ENCODE results near the gene DNMBP. TPM values are rescaled to one million over a fixed set of nuclear protein-coding genes. Genes with fewer than 3 reads are reported as not detected.
A peak's percentile ranks its signal among the peaks of the same experiment; 100 is the strongest.
"Not testable (repeated sequence)": the region's sequence is repeated elsewhere in the genome, so short reads cannot be mapped to it uniquely, and the experiment has no call there.

Gene DNMBP
- total RNA-seq, 1 donor from 2014 or later = 34.0 TPM

DNA sequence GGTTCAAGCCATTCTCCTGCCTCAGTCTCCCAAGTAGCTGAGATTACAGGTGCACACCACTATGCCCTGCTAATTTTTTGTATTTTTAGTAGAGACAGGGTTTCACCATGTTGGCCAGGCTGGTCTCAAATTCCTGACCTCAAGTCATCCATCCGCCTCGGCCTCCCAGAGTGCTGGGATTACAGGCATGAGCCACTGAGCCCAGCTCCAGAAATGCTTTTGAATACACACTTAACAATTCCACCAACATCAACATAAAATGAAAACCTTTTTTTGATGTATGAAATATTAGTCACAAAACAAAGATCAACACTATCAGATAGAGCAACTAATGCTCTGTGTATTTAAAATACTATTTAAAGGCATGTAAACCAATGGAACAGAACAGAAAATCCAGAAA is 63.7 kb downstream of the DNMBP start:
- not testable (repeated sequence) for DNase-seq (ENCODE audit: low read depth, low spot score)

DNA sequence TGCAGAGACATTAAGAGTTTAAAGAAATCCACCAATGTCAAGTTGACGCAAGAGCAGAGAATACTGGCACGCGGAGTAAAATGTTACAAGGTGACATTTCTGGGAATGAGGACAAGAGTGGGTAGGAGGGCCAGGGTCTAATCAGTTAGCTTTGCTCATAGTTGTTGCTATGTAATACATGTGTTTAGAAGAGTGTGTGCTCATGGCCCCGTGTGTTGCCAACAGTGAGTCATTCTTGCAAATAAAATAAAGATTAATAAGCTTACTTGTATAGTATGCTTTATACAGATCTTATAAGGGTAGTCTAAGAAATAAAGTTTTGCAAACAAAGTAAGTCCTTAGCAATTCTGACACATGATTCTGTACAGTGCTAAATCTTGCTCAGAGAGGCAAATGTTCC is 64.5 kb downstream of the DNMBP start:
- peak; percentile 78 for DNase-seq (ENCODE audit: low read depth, low spot score)

DNA sequence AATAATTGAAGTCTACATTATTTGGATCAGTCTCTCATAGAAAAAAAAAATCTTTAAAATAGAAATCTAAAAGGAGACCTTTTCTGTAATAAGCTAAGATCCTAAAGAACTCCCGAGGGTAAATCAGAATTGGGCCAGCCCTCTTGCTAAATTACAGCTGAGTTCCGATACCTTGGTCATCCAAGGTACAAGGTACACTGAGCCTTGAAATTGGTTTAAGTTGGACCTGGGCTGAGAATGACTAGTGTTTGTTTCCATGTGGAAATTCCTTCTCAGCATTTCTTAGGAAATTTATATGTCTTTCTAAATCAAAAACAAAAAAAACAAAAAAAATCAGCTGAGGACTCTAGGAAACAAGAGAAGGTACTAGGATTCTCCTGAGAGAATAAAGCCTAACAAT is 64.9 kb downstream of the DNMBP start:
- DNase-seq (ENCODE audit: low read depth, low spot score) = no peak

DNA sequence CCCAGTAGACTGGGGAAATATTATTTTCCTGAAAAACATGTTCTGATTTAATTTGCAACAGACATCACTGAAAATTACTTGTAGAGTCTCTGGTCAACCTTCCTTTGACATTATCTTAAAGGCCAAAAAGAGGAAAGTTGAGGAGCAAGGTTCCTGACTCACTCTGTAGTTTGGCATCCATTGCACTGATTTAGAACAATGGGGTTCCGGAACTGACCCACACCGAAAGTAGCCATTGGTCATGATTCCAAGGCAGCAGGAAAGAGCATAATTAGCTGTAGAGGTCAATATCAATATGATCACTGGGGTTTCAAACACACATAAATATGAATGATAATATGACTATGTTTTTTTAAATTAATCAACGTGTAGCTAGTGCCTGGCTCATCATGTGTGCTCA is 65.8 kb downstream of the DNMBP start:
- DNase-seq (ENCODE audit: low read depth, low spot score) = no peak

DNA sequence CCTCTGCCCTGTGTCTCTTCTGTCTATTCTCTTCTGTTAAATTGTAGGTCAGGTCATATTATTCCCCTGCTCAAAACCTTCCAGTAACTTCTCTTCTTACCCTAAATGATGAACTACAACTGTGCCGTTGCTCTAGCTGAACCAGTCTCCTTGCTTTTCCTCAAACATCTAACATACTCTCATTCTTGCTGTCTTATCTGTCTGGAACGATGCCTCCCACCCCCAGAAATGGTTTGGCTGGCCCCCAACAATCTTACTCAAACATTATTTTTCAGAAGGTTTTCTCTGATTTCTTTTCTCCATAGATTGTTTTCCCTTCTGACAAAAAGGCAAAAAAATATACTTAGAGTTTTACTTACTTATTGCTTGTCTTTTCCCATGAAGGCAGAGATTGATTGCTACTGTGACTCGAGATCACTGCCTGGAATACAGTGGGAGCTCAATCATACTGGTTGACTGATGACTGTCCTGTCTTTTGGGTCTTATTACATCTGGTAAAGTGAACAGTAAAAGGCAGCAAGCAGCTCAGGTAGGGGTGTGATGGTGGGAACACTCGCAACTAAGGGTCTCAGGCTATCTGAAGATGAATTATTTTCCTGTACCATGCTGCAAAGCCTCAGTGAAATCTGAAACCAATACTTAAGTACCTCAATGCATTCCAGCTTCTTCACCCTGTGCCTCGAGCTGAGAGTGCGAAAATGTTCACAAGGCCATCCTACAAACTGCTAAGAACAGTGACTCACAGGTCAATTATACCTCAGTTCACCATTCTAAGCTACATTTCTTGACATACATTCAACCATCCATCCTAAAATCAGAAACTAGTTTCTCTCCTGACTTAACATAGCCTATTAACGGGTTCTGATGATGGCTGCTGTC is 67.6 kb downstream of the DNMBP start:
- DNase-seq (ENCODE audit: low read depth, low spot score) = no peak

DNA sequence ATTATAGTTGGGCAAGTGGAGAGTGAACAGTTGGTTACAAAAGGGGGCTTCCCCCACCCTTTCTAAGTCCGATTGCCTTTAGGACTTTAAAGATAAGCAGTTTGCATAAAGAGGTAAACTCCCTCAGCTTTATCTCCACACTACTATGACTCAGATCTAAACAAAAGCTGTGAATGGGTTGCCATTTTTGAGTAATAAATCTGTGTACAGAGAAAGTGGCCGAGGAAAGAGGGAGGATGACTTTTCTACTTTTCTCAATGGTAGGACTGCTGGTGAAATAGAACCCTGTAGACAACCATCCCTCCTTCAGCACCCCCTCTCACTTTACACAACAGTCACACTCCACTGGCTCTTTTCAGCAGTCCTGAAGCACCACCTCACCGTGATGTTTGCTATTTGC is 71.2 kb downstream of the DNMBP start:
- DNase-seq (ENCODE audit: low read depth, low spot score) = no peak

DNA sequence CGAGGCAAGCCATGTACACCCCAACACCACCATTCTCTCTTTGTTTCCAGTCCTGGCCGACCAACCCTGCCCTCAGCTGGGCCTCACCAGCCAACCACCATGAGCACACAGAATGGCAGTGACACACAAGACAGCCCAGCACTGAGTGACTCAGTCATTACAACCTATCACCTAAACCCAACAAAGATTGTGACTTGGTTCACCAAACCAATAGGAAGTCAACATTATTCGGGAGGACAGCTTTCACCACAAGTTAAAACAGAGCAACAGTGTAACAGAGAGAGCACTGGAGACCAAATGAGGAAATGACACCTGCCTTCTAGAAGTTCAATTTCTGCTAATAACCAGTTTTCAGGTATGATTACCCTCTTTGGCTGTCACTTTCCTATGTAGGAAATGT is 72.1 kb downstream of the DNMBP start:
- no peak for DNase-seq (ENCODE audit: low read depth, low spot score)

DNA sequence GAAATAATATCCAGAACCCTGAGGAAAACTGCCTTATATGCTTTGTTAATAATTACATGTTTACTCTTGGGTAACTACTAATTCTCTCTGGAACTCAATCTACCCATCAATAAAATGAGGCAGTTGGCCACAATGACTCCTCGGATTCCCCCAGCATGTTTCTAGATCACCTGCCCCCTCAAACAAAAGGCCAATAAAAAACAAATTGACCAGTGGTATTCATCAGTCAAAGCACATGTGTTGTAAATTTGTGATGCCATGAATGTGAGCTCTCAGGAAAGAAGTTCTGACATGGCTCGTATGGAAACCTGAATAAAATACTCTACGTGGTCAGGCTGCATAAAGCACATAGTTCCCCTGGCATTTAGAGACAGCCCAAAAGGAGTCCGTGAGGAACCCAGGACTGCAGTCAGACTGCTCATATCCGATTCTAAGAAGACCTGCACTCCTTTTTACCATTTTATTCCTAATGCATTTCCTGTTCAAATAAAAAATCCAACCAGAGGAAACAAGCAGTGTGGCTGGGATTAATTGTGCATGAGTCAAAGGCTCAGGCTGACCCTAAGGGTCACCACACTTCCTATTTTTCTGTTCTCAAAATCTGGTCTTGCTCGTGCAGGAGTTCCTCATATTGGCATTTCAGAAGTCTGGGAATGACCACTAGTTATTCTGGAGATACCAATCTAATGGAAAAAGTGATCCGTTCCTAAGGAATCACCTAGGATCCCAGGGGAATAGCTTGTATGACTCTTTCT is 77.4 kb downstream of the DNMBP start:
- not testable (repeated sequence) for DNase-seq (ENCODE audit: low read depth, low spot score)

DNA sequence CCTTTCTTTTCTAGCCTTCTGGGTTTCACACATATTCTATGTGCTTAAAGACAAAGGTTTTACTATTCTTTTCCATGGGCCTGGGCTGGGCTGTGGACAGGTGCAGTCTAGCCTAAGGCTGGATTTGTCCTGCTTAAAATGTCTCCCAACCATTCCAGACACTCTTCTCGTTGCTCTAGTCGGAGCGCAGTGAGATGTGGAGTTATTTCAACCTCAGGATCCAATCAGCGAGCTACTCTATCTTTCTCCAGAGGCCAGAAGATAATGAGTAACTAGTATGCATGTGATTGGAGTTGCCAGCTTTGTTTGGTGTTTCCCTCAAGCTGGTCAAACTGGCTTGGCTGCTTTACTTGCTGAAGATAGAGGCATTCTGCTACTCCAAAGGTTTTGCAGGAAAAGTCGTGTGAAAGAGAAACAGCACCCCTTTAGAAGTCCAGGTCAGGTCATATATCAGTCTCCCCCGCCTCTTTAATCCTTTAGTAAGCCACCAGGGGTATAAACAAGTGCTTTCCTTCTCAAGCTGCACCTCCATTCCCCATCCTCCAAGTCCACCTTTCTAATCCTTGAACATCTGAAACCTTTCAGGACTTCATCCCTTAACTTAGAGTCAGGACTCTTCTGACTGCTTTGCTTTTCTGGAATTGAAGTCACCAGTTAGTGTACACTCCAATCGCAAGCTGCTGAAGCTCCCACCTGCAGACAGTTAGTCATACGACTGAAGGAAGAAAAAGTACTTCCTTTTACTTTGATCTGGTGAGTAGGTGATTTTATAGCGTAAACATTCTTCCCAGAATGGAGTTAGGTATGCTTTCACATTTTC is 78.8 kb downstream of the DNMBP start:
- DNase-seq (ENCODE audit: low read depth, low spot score) = no peak

DNA sequence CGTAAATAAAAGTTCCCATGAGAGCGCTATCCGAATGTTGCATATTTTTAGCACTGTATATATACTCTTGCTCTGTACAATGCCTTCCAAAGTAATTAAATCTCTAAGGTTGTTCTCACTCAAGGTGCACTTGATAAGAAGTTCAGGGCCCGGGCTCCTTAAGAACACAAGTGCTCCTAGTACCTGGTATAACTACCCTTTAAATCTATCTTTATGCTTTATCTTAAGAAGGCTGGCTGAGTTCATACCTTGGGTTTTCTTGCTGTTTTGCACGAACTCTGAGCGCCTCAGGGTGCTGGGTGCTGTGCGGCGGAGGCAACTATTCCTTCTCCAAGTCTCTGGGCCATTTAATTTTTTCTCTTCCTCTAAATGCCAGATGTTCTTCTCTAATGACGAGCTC is 80.4 kb downstream of the DNMBP start:
- no peak for DNase-seq (ENCODE audit: low read depth, low spot score)

DNA sequence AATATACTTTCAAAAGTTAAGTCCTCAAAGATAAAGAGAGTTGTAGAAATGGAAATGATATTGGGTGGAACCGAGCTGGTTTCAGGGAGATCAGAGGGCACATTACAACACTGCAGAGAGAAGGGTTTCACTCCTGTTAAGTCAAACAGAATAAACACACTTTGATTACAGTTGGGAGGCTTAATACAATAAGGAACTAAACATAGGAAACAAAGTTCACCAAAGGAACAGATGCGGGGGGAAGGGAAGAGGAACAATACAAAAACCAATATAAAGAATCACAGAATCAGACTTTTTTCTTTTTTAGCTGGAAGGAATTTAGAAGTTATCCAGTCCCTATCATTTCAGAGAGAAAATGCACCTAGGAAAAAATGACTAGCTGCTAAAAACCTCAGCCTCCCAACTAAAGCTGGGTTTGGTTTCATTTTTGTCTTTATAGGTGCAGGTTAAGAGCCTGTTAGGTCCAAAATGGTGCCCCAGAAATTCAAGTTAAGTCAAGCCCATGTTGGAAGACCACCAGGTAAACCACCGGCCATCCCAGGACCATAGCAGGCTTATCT is 81.9 kb downstream of the DNMBP start:
- DNase-seq (ENCODE audit: low read depth, low spot score) = no peak

DNA sequence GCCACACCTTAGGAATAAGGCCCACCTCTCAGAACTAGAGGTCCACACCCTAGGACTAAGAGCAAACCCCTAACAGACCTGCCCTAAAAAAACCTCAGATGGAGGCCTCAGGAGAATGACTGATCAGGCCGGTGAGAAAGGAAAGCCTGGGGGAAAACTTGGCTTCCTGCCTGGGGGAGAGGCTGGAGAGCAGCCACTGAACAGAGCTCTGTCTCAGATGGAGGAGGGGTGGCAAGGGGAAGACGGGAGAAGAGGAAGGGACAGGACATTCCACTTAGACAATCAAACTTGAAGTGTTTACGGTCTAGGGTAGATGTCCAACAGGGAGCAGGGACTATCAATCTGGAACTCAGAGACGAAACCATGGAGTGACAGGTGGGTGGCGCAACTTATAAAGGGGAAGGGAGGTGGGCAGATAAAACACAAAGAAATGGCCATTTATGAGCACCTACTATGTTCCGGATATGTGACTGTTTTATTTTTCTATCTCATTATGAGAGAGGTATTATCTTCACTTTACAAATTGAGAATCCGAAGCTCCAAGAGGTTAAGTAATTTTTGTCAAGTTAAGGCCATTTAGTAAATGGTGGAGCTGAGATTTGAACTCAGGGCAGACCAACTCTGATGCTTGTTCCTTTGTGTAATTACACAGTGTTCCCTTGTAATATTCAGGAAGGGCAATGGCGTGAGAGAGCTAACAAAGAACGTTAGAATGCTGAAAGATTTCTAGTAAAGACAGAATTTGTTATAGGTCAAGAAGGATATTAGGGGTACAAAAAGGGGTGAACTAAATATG is 82.6 kb downstream of the DNMBP start:
- peak; percentile 76 for DNase-seq (ENCODE audit: low read depth, low spot score)

DNA sequence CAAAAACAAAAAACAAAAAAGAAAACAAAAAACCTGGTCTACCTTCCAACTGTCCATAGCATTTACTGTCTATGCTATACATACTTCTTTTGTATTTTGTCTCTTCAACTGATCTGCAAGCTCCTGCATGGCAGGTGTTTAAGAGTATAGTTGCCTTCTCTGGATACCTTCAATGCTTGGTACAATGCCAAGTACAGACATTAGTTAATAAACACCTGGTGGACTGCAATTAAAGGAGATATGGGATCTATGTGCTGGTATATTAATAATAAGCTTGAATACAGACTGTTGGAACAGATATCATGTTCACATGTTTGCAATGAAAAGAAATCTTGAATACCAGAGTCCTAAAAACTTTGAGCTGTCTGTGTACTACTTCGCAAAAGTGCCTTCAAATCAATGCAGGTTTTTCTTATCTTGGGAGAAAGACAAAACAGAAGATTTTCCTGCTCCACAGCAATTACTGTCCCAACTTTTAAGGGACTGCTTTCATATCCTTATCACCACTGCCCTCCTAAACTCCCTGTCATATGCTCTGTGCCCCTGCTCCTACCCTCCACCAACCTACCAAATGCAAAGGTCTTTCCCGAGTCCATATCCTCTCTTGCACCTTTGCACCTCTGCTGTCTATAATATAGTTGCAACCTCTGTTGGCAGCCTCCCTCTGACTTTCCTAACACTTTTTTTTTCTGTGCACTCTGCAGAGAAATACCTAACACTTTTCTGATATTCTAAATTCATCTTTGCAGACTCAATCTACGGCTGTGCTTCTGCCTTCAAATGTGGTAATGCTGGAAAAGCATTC is 85.1 kb downstream of the DNMBP start:
- DNase-seq (ENCODE audit: low read depth, low spot score) = no peak

DNA sequence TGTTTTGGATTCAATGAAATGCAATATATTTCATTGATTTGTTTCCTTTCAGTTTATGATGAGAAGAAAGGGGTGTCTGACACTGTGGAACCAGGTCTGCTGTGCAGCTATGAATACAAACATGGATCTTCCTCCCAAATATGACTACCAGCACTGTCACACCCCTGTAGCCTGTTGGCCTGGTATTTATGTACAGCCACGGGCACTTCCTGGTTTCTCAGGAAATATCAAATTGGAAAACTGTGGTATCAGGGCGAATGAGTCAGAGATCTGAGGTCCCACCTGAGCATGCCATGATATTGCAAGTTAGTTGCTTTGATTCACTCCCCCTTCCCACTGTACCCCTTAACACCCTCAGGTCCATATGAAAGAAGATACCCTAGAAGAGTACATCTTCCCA is 87.8 kb downstream of the DNMBP start:
- no peak for DNase-seq (ENCODE audit: low read depth, low spot score)

DNA sequence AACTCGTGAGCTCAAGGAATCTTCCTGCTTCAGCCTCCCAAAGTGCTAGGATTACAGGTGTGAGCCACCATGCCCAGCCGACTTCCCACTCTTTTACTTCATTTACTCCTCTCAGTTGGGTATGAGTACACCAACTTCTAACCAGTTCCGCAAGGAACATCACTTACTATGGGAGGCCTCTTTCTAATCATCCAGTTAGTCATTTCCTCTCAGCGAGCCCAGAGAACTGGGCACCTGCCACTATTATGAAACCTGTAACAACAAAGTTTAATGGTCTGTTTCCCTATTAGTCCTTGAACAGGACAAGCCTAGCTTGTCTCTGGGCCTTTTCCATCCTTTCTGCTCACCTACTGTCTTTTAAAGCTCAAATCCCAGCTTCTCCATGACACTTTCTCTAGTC is 88.8 kb downstream of the DNMBP start:
- DNase-seq (ENCODE audit: low read depth, low spot score) = peak; percentile 81

DNA sequence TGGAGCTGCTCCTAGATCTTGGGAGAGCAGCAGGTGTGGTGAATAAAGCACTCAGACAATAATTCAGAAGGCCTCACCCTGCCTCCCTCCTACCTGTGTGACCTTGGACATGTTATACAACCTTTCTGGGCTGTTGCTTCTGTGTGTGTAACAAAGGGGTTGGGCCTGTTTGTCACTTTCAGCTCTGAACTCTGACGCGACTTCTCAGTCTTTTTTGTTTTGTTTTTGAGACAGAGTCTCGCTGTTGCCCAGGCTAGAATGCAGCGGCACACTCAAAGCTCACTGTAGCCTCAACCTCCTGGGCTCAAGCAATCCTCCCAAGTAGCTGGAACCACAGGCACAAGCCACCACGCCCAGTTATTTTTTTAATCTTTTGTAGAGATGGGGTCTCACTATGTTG is 89.3 kb downstream of the DNMBP start:
- DNase-seq (ENCODE audit: low read depth, low spot score) = no peak

DNA sequence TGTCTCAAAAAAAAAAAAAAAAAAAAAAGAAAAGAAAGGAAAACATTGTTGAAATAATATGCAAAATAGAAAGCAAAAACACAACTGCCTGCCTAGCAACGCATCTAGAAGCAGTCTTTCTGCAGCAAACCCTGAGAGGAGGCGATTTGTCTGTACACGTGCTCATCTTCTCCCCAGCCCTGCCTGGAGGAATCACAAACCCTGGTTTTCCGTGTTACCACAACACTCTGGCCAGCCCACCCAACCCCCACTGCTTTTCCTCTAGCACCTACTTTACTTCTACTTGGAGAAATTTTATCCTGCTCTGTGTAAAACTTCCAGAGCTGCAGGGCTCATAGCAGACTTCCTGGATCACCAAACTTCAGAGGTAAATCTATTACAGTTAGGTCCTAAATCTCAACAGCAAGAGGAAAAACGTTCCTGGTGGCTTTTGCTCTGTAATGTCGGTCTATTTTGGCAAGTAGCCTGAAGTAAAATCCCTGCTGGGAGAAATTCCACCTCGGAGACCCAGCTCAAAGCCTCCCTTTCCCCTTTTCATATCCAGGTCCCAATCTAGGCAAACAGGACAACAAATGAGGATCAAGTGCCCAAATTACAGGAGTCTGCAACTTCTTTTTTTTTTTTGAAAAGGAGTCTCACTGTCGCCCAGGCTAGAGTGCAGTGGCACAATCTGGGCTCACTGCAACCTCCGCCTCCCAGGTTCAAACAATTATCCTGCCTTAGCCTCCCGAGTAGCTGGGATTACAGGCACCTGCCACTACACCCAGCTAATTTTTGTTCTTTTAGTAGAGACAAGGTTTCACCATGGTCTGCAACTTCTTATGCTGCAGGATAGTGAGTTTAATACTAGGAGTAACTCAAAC is 91.6 kb downstream of the DNMBP start:
- DNase-seq (ENCODE audit: low read depth, low spot score) = peak; percentile 41

DNA sequence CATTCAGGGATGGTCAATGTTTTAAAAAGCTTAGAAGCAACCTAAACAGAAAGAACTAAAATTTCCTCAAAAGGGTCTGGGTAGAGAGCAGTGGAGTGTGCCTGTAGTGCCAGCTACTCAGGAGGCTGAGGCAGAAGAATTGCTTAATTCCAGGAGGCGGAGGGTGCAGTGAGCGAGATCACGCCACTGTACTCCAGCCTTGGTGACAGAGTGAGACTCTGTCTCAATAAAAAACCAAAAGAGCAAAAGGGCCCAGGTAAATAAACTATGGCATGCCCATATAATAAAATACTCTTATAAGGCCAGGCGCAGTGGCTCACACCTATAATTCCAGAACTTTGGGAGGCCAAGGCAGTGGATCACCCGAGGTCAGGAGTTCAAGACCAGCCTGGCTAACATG is 93.0 kb downstream of the DNMBP start:
- DNase-seq (ENCODE audit: low read depth, low spot score) = no peak

DNA sequence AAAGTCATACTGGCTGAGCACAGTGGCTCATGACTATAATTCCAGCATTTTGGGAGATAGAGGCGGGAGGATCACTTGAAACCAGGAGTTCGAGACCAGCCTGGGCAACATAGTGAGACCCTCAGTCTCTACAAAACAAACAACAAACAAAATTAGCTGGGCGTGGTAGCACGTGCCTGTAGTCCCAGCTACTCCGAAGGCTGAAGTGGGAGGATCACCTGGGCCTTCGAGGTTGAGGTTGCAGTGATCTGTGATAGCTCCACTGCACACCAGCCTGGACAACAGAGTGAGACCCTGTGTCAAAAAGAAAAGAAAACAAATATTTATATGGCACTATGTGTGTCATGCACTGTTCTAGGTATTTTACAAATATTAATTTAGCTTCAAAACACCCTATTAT is 94.3 kb downstream of the DNMBP start:
- no peak for DNase-seq (ENCODE audit: low read depth, low spot score)
